Stimulated activated CD4-positive, alpha-beta T cell treated with anti-CD3 and anti-CD28 coated beads, Interleukin-2, amount 100 ng/mL, for 24 hours (primary cell): ENCODE results near the gene CLCN5.

ENCODE experiments used
- DNase-seq, 2 donors: peaks; one replicate each; pipeline ENCODE4 v3.0.0-alpha.2; 2020

Gene CLCN5

DNA sequence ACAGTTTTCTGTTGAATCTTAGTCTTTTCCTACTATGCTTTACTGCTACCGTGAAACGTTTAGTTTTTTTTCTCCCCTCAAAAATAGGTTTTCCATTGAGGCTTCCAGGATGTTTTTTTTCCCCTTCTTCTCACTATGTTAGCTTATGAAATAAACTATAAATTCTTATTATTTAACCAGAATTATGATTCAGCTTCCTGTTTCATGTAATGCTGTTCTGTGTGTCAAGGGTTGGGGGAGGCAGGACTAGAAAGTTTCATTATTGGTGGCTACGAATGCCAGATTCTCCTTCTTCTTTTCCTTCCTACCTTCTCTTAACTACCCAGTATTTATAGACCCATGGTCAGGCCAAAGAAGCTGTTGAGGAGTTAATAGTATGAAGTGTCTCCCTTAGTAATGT lies 11.8 kb downstream of the CLCN5 start:
- DNase-seq = no peak

DNA sequence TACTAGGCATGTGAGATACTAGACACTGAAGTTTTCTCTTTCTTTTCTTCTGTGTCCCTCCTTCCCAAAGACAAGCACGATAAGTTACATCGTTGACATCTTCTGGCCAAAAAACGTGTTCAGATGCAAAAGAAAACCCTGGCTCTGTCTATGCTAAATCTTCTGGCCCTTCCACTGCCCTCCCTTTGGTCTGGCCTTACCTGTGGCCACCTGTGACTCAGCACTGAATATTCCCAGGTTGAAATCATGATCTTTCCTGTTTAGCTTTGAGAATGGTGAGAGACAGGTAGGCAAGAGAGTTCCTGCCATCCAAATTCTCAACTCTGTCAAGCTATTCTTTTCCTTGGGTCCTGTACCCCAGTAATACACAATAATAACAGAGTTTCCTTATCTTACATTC lies 12.3 kb downstream of the CLCN5 start:
- DNase-seq = no peak

DNA sequence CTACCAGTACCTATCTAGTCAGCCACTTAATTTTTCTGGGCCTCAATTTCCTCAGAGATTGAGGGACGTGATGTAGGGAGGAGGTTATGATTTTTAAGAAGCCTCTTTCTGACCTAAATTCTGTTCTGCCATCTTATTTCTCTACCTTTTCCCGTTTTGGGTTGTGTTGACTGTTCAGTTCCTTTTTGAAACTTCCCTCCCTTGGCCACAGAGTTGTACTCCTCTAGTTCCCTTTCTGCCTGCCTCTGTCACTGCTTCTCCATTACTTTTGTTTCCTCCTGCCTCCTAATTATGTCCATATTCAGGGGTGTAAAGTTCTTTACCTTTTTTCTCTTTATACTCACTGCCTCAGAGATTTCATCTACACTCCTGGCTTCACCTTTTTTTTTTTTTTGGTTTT lies 25.4 kb downstream of the CLCN5 start:
- DNase-seq = no peak

DNA sequence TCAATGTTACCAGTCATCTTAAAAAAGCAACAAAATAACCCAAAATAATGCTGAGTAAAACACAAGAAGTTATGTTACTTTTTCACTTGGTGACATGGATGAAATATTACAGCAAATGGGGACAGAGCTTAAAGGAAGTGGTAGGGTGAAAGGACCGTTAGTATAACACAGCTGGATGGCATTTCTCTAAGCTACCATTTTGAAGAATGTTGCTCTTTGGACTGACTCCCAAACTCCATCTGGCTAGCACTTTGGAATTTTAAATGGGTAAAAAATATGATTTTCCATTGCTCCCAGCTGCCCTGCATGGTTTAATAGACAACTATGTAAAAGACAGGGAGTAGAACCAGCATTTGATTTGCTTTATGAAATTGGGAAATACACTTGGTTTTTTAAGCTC lies 27.6 kb downstream of the CLCN5 start:
- DNase-seq = no peak

DNA sequence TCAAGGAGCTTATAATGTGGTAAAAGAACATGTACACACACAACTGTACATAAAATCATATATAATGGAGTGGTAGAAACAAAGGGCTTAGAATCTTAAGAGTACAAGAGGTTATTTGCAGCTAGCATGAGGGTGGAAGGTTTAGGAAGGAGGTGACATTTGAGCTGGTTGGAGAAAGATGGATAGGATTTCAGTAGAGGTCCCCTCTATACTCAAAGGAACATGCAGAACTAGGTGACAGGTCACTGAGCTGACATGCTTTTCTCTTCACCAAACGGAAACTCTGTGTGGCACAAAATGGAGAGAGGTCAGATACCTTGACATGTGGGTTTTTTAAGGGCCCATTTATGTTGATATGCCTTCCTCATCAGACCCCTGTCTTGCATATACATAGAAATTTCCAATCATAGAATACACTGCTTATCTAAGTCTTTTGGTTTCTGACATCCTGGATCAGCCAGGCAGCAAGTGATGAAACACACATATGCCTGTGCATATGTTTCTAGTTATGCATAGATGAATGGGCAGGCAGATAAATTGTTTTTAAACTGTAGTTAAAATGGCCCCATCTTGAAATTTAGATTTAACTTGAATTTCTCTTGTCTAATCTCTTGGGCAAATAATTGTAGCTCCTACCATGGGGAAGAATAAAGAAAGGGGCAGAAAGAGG lies 29.3 kb downstream of the CLCN5 start:
- DNase-seq = no peak

DNA sequence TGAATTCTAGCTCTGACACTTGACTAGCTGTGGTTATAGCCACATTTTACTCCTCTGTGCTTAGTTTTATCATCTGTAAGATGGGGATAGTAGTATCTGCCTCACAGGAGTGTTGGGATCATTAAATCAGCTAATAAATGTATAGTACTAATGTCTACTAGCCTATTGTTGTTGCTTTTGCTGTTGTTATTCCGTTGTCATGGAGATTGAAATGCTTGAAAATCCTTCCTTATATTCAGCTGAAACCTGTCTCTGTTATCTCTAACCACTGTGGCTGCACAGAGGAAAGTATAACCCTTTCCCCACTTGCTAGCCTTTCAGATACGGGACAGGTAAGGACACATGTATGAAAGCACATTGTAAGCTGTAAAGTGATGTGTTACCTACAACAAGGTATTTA lies 33.9 kb downstream of the CLCN5 start:
- DNase-seq = no peak

DNA sequence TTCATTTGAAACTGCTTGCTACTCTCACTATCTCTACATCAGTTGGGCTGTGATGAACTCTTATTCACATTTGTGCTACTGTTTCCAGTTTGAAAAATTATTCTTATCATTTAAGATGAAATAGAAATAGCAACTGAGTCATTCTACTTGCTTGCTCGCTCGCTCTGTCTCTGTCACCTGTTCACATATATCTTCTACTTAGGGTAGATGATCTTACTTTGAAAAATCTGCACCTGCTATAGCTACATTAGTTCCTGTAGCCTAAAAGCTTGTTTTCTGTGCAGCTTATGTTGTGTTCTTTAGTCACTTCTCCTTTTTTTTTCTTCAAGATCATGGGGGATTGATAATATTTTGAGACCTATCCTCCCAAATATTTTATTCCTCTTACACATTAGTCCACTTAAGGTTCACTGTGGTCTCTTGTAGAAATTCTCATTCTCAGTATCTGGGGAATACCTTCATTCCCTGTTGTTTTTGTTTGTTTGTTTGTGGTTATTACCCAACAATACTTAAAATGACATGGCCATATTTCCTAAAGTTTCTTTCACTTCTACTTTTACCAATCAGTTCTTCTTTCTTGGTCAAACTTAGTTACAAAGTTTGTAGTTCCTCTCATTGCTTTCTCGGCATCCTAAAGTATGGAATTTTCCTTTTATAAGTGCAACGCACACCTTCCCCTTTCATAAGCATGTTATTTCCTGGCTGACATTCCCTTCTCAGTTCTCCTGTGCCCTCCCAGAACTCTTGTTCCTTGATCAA lies 36.5 kb downstream of the CLCN5 start:
- no peak for DNase-seq

DNA sequence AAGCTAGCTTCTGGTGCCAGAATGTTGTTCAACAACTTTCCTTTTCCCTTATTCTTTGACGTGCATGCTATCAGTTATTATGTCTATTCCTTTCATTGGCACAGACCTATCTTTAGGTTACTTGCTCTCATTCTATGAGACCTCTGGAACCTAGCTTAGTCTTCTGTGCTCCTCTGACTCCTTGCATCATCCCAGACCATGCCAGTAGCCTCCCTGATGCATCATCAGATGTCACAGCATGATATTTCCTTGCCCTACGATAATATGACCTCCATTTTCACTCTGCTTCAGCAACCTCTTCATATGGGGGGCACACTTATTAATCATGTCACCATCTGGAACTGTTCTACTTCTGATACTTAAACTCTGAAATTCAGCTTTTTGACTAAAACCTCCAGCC lies 37.2 kb downstream of the CLCN5 start:
- DNase-seq = no peak

DNA sequence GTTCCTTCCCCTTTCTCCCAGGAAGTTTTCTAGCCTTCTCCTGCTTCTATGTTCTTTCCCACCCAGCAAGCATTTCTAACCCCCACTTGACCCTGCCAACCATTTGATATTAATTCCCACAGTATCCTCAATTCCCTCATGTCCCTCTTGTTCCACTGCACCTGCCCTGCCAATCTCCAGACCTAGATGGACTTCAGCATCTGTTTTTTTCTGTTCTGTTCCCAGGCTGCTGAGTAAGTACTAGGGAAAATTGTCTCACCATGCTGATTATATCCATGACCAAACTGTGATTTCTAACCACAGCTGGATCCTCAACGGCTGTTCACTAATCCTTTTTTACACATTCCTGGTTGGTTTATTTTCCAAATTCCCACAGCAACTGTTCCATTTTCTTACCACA lies 37.7 kb downstream of the CLCN5 start:
- no peak for DNase-seq

DNA sequence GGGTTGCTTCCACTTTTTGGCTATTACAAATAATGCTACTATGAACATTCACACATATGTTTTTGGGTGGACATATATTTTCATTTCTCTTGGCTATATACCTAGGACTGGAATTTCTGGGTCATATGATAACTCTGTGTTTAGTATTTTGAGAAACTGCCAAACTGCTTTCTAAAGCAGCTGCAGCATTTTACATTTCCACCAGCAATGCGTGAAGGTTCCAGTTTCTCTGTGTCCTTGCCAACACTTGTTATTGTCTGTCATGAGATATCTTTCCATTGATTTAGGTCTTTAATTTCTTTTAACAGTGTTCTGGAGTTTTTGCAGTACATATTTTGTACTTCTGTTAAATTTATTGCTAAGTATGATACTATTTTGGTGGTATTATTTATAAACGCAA lies 48.3 kb downstream of the CLCN5 start:
- no peak for DNase-seq

DNA sequence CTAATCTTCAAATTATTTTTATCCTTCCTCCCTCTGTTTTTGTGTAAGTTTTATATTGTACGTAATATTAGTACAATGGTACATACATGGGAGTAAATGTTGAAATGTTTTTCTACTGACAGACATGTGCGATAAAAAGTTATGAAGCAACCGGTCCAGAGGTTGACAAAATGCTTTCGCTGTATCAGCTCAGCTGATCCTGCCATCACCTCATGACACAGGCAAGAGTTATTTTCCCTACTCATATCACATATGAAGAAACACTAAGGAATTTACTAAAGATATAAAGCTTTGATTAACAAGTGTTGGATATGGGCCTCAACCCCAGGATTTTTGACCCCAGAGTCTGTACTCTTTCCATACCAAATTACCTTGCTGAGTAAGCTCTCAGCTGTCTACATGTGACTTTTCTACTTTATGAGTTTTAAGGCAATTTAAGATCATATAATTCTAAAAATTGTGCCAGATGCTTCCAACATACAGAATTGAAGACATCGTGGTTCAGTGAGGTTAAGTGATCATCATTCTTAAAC lies 50.0 kb downstream of the CLCN5 start:
- no peak for DNase-seq

DNA sequence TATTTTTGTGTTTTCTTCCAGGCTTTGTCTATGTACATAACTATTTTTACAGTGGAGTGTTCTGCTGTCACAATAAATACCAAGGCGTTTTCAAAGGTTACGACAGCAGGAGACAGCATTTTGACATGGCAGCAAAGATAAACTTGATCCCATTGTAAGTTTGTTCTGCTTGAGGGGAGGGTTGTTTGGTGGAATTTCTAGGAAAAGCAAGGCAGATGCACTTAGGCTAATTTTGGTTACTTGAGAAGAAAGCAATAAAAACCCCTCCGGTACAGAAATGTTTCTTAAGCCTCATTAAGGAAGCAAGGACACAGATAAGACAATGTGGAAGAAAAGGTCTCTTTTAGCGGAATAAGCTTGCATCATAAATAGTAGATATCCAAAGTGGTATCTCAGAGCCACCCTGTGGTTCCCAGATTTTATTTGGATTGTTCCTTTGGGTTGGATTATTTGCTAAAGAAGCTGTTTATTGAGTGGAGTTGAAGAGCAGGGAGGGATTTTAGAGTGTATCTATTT lies 54.3 kb downstream of the CLCN5 start:
- DNase-seq = no peak

DNA sequence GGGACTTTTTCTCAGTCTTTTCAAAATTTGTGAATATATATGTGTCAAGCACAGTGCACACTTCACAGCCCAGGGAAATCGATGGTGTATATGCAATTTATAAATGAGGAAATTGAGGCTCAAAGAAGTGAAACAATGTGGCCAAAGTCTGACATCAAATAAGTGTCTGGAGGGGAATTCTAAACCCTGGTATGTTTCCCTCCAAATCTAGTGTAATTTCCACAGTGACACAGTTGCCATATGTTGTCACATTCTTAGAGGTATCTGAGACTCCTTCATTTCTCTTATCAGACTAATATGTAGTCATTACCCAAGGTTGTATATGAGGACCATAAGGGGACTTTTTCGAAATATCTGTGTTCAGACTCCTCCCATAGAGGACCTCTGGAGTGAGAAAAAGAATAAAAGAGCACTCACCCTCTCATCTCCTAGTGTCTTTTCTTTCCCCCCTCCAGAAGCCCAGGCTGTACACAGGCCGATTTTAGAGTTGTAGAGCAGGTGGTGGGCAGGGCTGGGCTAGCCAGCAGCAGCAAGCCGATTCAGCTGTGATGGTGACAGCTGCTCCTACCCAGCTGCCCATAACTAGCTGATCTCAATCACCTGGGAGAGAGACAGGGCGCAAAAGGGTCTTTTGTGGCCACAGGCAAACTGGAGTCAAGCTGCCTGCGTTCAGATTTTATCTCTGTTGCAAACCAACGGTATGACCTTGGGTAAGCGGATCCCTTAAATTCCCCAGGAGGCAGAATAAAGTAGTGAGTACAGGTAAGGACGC lies 55.1 kb downstream of the CLCN5 start:
- DNase-seq = no peak

DNA sequence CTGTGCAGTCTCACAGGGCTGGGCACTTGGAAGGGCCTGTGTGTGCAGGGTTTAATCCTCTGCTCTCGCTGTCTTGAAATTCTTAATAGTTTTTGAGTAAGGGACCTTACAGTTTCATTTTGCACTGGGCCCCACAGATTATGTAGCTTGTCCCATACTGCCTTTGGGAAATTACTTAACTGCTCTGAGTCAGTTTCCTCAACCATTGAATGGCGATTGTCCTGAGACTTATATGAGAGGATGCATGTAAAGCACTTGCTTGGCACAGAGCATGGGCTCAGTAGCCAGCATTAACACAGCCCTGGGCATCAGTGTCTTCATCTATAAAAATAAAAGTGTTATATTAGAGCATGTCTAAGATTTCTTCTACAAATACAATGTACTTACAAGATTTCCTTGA lies 55.8 kb downstream of the CLCN5 start:
- DNase-seq = no peak

DNA sequence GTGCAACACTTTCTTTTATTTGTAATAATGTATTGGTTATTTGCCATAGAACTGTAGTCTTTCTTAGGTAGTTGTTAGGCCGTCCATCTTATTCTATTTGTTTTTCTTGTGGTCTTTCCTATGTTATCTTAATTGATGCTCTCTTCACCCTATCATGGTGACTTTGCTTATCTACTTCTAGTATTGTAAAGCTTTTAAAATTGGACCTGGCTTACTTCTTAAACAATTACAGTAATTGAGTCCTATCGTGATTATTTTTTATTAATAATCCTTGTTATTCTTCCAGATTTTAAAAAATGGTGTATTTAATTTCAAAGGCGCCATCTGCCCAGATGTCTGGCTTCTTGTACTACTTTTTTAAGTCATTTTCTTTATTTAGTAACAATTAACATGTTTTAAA lies 63.7 kb downstream of the CLCN5 start:
- DNase-seq = no peak

DNA sequence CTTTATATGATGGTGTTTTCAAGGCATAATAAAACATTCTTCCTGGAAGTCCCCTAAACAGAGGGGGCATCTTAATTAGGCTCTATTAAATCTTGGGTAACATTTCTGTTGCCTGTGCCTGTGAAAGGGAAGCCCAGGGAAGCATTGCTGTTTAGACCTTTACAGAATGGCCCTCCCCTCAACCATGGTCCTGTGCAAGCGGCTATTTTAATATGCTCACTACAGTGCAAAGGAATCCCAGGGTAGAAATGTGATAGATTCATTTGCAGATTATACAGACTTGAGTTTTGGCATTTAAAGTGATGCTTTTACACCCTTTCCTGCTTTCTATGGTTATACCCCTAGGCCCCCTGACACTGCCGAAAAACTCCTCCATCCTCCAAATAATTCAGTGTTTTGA lies 65.3 kb downstream of the CLCN5 start:
- DNase-seq = no peak

DNA sequence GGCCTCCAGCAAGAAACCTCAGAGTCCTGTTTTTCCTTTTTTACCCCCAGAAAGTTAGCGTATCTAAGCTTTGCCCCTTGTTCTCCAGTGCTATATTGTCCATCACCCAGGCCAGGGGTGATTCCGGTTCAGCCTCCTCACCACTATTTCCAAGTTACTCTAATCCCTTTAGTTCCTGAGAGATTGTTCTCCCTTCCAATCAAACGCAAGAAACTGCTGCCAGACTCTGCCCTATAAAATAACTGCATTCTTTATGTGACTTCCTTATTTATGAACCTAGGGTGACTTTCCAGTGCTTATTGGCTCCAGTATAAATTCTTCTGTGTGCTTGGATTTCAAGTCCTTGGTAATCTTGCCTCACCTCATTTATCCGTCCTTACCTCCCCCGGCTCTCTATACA lies 65.7 kb downstream of the CLCN5 start:
- DNase-seq = no peak

DNA sequence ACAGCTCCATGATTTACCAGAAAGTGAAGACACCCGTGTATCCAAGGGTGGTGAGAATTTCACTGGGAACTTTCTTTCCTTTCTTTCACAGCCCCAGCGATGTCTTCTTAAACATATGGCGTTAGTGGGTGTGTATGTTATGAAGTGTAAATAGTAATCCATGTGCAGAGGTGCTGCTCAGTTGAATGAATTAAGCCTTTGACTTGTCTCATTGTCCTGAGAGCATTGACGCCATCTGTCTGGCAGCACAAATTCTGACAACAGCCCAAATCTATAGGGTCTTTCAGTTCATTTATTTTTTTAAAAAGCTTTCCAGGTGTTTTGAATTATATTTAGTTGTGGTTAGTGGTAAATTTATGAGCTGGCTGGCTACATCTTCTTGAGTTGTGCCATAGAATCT lies 69.4 kb downstream of the CLCN5 start:
- DNase-seq = no peak

DNA sequence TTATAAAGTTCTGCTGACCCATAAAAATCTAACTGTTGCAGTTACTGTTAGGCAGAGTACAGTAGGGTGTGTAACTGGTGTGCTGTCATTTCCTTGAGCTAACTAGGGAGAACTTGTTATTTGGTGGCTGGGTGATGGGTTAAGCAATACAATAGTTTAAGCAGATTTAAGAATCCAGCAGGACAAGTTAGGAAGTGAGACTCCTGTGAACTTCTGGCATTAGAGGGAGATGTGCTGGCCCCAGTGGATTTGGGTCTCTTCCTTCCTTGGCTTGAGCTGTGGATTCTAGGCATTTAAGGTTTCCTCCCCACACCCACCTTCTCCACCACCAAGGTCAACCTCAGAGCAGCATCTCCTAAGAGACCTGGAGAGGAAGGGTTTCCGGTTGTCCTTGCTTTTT lies 70.5 kb downstream of the CLCN5 start:
- no peak for DNase-seq

DNA sequence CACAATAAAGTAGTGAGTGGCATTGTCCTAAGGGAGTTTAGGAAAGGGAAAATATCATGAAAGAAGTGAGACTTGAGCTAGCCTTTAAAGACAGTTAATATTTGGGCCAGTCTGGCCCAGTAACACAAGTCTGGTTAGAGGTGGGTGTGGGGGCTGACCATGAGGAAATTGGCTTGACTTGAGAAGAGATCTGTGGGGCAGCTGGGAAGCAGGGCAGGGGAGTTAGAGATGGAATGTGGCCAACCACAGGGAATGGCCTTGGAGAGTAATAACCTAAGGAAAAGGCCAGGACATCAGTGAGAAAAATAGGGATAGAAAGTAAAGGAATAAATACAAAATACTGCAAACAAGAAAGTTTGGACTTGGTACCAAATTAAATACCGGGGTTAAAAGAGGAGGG lies 71.3 kb downstream of the CLCN5 start:
- no peak for DNase-seq

DNA sequence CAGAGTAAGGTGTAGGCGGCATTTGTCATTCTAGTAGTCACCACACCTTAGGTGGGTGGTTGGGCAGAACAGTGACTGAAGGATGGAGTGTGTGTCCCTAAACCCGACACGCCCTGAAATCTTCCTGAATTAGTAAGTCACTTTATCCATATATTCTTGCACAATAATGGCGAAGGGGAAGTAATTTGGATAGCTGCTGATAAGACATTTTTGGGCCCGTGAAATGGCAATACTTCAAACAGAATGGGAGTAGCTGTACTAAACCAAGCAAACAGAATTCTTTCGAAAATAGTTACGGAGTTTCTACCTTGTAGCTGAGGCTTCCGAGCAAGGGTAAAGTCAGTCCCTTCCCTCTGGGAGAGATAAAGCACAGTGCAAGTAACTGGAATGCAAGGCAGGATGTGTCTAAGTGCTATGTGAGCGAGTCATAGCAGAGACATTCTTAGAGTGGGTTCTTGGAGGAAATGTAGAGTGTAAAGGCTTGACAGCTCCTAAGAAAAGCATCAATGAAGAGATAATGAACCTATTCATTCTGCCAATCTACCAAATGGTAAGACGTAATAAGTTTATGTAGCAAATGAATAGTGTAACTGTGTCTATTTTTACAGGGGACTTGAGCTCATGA lies 72.8 kb downstream of the CLCN5 start:
- no peak for DNase-seq

DNA sequence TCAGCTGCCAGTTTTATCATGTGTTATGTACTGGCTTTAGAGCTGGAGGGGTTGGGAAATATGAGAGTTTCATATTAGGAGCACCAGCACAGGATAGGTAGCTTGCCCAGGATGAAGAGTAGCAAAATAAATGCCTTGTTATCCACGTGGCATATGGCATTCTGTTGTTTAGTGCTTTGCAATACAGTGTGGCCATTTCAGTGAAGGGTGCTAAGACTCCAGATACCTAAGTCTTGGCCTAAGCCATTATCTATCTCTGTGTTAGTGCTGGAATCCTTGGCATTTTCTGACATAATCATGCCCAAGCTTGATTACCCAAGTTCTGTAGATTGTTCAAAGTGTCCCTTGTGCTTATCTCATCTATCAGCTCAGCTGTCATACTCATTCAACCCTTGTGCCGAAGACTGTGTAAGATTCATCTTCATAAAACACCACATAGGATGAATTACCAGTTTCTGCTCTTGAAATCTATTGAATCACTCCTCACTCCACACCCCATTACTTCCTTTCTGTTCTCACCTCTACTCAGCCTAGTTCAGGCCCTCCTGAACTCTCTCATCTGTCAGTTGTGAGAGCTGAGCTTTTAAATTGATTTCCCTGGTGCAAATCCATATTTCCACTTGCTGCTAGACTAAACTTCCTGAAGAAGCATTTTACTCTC lies 73.5 kb downstream of the CLCN5 start:
- DNase-seq = no peak

DNA sequence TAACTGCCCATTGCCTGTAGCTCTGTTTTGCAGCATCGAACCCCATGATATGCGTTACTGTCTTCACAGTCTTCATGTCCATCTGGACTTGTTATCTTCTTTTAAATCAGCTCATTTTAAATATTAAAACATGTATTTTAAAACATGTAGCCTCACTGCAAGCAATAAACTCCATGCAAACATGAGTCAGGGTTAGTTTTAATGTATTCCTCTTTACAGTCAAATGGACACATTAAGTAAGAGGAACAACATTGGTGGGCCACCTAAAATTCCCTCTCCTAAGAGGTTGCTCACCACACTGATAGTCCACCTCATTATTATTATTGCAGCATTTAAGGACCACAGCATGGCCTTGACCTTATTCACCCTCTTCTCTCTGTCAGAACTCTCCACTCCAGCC lies 74.1 kb downstream of the CLCN5 start:
- DNase-seq = no peak
